ENCODE measurements around the gene SUGCT.

- TF ChIP-seq, protein P1, sequence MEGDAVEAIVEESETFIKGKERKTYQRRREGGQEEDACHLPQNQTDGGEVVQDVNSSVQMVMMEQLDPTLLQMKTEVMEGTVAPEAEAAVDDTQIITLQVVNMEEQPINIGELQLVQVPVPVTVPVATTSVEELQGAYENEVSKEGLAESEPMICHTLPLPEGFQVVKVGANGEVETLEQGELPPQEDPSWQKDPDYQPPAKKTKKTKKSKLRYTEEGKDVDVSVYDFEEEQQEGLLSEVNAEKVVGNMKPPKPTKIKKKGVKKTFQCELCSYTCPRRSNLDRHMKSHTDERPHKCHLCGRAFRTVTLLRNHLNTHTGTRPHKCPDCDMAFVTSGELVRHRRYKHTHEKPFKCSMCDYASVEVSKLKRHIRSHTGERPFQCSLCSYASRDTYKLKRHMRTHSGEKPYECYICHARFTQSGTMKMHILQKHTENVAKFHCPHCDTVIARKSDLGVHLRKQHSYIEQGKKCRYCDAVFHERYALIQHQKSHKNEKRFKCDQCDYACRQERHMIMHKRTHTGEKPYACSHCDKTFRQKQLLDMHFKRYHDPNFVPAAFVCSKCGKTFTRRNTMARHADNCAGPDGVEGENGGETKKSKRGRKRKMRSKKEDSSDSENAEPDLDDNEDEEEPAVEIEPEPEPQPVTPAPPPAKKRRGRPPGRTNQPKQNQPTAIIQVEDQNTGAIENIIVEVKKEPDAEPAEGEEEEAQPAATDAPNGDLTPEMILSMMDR (conservative IDR thresholded peaks at IDR 0.05 in 1 of 2, IDR thresholded peaks at IDR 0.05 in 1 of 2; ENCODE audit: extremely low read depth in 1 of 2, insufficient read depth in 1 of 2, low read depth in 1 of 2, low read length in 2 of 2): no peak
- no peak for TF ChIP-seq EZH2 (IDR thresholded peaks at IDR 0.05; ENCODE audit: borderline replicate concordance, low read length)
Measured at GRCh38 chr7:40804477-40805215, 669.8 kb downstream of the SUGCT start.
